ENCODE measurements around the gene TMTC1.

TMTC1 gene

DNA sequence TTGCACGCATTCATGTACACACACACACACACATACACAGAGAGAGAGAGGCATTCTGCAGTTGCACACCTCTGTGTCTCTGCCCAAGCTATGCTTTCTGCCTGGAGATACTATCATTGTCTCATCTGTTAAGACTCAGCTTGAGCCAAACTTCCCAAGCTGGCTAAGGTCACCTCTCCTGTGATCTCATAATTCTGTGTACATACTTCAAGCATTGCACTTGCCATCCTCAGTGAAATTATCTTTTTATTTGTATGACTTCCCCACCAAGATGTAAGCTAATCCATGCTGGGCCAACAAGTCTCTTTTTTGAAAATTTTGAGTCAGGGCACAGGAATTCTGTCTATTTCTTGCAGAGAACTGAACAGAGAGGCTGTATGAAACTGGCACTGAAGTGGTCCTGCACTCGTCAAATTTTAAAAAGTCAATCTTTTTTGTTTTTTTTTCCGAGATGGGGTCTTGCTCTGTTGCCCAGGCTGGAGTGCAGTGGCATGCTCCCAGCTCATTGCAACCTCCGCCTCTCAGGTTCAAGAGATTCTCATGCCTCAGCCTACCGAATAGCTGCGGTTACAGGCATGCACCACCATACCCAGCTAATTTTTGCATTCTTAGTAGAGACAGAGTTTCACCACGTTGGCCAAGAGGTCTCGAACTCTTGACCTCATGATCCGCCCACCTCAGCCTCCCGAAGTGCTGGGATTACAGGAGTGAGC lies 44.3 kb downstream of the TMTC1 start:
- DNase-seq (ENCODE audit: low spot score): no peak

DNA sequence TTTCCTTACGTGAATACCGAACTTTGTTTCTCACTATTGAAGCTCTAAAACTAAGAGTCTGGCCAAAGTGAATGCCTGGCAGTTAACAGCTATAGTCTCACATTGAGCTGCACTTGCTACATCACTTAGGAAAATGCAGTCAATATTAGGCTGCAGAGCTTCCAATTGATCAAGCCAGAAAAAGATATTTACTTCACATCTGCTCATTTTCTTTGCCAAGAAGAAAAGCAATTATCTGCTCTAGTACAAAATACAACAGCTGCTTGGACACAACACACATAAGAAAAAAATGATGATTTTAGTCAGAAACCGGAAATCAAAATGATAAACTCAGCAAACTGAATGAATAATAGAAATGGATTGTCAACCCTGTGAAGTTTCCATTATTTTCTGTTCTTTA lies 45.4 kb downstream of the TMTC1 start:
- DNase-seq (ENCODE audit: low spot score): no peak

DNA sequence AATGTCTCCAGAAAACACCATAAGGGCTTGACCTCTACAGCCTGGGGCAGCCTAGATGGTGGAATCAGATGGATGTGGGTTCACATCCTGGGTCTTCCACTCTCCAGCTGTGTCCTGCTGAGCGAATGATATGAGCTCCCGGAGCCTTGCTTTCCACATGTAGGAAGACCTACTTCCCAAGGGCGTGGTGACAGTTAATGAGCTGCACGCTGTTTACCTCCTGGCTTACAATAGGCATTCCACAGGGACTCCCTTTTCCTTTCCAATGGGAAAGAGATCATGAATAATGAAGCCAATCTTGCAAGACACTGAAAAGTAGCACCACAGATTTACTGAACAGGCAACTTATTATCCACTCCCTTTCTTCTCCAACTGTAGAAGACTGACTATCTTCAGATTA lies 46.1 kb downstream of the TMTC1 start:
- DNase-seq (ENCODE audit: low spot score): no peak

GRCh38 chr12:29735604-29736003 lies 48.1 kb downstream of the TMTC1 start:
- DNase-seq (ENCODE audit: low spot score): no peak

DNA sequence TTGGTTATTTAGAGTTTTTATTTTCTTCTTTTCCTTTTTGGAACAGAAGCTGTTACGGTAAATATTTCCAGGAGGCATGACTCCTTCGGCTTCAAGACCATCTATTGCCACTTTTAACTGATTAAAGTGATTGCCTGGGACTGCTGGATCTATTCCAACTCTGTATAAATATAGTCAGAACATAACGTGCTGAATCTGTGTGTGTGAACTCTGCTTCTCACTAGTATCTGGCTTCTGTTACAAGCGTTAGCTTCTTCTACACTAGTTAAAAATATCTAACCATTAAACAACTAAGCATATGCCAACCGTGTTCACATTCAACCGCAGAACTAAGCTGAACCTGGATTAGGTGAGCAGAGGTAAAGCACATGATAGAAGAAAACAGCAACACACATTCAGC lies 49.0 kb downstream of the TMTC1 start:
- no peak for DNase-seq (ENCODE audit: low spot score)

DNA sequence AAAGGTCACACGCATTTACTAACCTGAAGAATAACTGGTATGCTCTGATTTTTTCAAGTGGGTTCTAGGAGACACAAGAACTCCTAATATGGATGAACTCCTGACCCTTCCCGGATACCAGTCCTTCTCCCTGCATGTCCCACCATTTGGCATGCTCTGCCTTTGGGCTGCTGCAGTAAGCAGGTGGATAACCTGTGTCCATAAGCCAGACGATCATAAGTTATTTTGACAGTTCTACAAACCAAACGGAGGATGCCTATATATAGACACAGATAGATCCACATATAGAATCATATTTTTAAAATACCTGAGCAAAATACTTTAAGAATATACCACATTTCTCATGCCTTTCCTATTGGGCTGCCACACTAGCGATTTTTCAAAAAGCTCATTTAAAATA lies 49.4 kb downstream of the TMTC1 start:
- no peak for DNase-seq (ENCODE audit: low spot score)

- DNase-seq (ENCODE audit: low spot score): no peak
Measured at GRCh38 chr12:29733501-29733900, 50.2 kb downstream of the TMTC1 start.

DNA sequence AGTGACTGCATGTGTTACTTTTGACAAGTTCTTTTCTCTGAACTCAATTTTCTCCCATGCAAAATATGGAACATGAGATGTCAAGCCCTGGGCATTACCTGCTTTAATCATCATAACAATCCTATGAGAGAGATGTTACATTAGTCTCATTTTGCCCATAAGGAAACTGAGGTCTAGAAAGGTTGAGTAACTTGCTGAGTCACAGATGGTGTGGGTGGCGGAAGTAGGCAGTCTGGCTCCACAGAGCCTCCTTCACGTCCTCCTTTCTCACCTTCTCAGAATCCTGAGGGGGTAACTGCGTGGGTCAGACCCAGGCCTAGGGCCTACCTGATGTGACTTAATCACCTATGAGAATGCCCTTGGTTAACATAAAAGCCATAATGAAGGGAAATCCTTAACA lies 50.7 kb downstream of the TMTC1 start:
- DNase-seq (ENCODE audit: low spot score): no peak

DNA sequence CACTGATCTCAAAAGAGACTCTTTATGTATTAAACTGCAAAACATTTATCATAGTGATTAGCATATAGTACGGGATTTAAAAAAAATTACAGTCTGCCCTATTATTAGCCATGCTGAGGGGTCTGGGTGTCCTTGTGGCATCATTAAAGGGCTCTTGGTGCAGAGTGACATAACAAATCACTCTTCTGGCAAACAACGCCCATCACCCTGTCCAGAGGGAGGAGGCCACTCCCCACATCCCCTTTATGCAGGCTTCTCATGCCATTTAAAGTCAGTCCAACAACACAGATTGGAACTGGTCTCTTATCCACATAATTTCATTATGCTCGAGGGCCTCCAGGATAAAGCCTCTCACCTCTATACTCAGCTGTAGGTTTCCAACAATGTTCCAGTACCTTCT lies 51.1 kb downstream of the TMTC1 start:
- DNase-seq (ENCODE audit: low spot score): no peak

GRCh38 chr12:29732191-29732590 lies 51.6 kb downstream of the TMTC1 start:
- no peak for DNase-seq (ENCODE audit: low spot score)

GRCh38 chr12:29731591-29731990 lies 52.2 kb downstream of the TMTC1 start:
- no peak for DNase-seq (ENCODE audit: low spot score)

DNA sequence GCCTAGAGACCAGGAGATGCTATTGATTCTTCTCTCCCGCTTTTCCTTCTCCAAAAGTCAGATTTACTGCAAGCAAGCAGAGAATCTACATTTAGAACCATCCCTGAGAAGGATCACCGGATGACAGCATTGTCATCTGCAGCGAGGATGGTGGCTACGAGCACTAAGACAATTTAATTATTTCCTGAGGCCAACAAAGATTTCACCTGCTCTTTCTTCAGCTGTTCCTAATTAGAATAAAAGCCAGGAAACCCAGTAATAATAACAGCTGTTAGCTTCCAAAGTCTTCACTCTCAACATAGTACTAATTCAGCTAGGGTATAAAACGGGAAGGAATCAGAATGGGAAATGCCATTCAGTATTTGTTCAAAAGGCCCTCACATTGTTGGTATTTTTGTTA lies 53.3 kb downstream of the TMTC1 start:
- DNase-seq (ENCODE audit: low spot score): no peak

GRCh38 chr12:29728030-29728429 lies 55.7 kb downstream of the TMTC1 start:
- DNase-seq (ENCODE audit: low spot score): no peak

DNA sequence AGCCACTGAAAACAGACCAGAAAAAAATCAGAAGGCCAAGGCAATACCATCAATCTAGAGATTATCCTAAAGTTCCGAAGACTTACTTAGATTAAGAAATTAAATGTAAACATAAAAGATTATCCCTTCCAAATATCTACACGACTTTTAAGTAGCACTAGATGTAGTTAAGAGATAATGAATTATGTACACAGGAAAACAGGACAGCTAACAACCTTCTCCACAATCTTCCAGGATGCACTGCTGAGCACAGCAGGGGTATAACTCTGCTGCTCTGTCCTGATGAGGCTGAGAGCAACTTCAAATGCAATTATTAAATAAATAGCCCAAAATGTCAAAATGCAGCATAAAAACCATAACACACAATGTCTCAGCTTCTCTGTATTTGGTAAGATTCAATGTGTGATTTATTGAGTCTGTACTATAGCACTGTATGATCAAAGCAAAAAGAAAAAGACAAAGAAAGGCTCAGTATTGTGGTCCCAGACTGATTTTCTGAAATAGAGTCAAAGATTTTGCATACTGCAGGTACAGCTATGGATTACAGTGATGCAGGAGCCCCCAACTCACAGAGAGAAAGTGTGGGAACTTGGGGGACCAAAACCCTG lies 56.9 kb downstream of the TMTC1 start:
- no peak for DNase-seq (ENCODE audit: low spot score)

DNA sequence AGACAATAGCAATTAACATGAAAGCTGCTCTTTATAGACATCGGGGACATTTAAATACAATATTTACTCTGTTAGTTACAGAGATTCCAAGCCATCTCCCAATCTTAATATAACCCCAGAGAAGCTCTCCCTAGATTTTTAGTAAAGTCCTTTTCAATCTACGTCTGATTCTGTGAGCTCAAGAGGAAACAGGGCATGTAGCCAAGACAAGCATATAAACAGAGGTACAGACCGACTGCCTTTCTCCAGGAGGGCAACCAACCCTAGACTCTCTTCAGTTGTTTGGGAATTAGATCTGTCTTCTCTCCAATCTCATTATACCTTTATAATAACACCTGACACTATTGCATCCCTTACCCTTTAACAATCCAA lies 57.4 kb downstream of the TMTC1 start:
- DNase-seq (ENCODE audit: low spot score): no peak

DNA sequence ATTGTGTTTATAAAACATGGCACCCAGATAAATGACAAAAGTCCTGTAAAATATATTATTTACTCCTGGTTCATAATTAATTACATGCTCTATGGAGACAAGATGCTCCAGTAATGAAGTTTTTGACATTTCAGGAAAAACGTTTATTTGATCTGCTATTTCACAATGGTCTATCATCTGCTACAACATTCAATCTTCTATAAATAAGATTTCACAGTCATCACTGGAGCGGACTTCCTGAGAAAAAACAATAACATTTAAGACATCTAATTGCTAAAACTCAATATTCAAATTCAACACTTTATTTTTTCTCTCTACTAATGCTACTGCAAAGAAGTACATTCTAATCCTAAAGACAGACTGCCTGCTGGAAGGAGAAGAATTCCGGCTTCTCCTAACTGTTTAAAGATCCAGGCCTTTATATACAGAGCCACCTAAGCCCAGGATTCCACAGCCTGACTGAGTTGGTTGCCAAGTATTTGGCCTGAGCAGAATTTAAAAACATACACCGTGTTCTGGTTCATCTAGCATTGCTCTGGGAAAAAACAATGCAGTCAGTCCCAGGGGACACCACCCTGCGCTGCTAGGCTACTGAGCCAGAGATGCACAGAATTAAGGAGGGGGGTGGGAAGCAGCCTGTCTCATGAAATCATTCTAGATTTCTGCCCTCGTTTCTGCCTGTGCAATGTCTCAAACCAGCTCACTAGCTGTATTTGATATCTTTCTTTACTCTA lies 58.0 kb downstream of the TMTC1 start:
- peak; percentile 14 for DNase-seq (ENCODE audit: low spot score)

- DNase-seq (ENCODE audit: low spot score): no peak
Measured at GRCh38 chr12:29722164-29722563, 61.6 kb downstream of the TMTC1 start.

- DNase-seq (ENCODE audit: low spot score): no peak
Measured at GRCh38 chr12:29719381-29719780, 64.4 kb downstream of the TMTC1 start.

DNA sequence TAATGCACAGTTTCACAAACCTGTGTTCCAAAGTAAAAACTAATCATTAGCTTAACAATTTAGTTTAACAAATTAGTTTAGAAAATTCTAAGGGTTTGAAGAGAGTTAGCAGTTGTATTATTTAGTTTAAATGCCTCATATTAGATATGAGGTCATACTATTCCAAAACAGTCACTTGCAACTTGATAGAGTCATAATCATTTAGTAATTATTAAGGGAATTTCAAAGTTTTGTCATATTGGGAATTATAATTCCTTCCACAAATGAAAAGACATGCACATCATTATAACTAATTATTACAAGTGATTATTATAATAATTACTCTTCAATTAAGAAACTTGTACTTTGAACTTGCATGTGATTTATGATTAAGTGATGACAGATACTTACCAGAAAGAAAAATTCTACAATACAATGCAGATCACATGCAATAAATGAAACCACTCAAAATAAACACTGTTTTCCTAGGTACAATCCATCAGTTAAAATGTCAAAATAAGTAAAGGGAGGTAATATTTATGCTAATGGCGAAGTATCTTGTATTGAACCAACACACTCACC lies 66.1 kb downstream of the TMTC1 start:
- no peak for DNase-seq (ENCODE audit: low spot score)

GRCh38 chr12:29714966-29715365 lies 68.8 kb downstream of the TMTC1 start:
- no peak for DNase-seq (ENCODE audit: low spot score)

- no peak for DNase-seq (ENCODE audit: low spot score)
Measured at GRCh38 chr12:29713729-29714128, 70.0 kb downstream of the TMTC1 start.

- DNase-seq (ENCODE audit: low spot score): no peak
Measured at GRCh38 chr12:29711381-29711780, 72.4 kb downstream of the TMTC1 start.

GRCh38 chr12:29710104-29710503 lies 73.6 kb downstream of the TMTC1 start:
- DNase-seq (ENCODE audit: low spot score): peak; percentile 32
